Stimulated activated CD8-positive, alpha-beta memory T cell treated with anti-CD3 and anti-CD28 coated beads, Interleukin-15, amount 100 ng/mL, for 48 hours (primary cell): ENCODE measurements around the gene GSTO2.
A peak's percentile ranks its signal among the peaks of the same experiment; 100 is the strongest.

Experiments used
- DNase-seq, 2 donors: peaks; one replicate each; pipeline ENCODE4 v3.0.0-alpha.2; 2020; ENCODE audit warnings: low read depth in 2 of 2

GSTO2 gene

GRCh38 chr10:104326991-104327610 lies 58.1 kb downstream of the GSTO2 start:
- DNase-seq = no peak

GRCh38 chr10:104327745-104328645 lies 59.0 kb downstream of the GSTO2 start:
- DNase-seq = no peak

- no peak for DNase-seq
These were observed 59.6 kb downstream of the GSTO2 start for GRCh38 chr10:104328646-104328895.

GRCh38 chr10:104328896-104329710 lies 60.1 kb downstream of the GSTO2 start:
- peak; percentile 77 to 82 for DNase-seq

- no peak for DNase-seq
These were observed 60.8 kb downstream of the GSTO2 start for GRCh38 chr10:104329735-104330134.

GRCh38 chr10:104330168-104331110 lies 61.5 kb downstream of the GSTO2 start:
- no peak for DNase-seq

- DNase-seq = no peak
These were observed 62.3 kb downstream of the GSTO2 start for GRCh38 chr10:104331208-104331838.

- no peak for DNase-seq
These were observed 63.5 kb downstream of the GSTO2 start for GRCh38 chr10:104332243-104333031.

GRCh38 chr10:104333032-104333727 lies 64.2 kb downstream of the GSTO2 start:
- peak; percentile 41 to 56 for DNase-seq

GRCh38 chr10:104333728-104334373 lies 64.9 kb downstream of the GSTO2 start:
- no peak for DNase-seq

- no peak for DNase-seq
These were observed 65.6 kb downstream of the GSTO2 start for GRCh38 chr10:104334561-104334960.

GRCh38 chr10:104334965-104335650 lies 66.1 kb downstream of the GSTO2 start:
- DNase-seq = no peak

- DNase-seq = no peak
These were observed 68.0 kb downstream of the GSTO2 start for GRCh38 chr10:104336821-104337467.

GRCh38 chr10:104337521-104337984 lies 68.6 kb downstream of the GSTO2 start:
- DNase-seq = no peak

GRCh38 chr10:104337985-104338735 lies 69.2 kb downstream of the GSTO2 start, which contains the start of gene ITPRIP:
ITPRIP (minus strand) TSS chr10:104338465; CDS start chr10:104316051, 22,414 bp downstream.
- peak; percentile 59 to 61 for DNase-seq

- DNase-seq = no peak
These were observed 70.6 kb downstream of the GSTO2 start for GRCh38 chr10:104339469-104340110.
